ENCODE results near the gene BCL7A. TPM values are rescaled to one million over a fixed set of nuclear protein-coding genes. Genes with fewer than 3 reads are reported as not detected.
A peak's percentile ranks its signal among the peaks of the same experiment; 100 is the strongest.

BCL7A gene
- total and polyA plus RNA-seq, 10 of the 15 experiments (the other 5 are each of a cell fraction or from before 2014, with no cell fraction given), result 0.37 to 17.2 (median 11.7) TPM

- TF ChIP-seq ZNF687 (IDR thresholded peaks at IDR 0.05) (peak; percentile 65; the same call in 1 of the 2 replicates), SUPT20H (IDR thresholded peaks at IDR 0.05; ENCODE audit: borderline replicate concordance, control insufficient read depth, low read depth, low read length) (no peak), IRF3 (IDR thresholded peaks at IDR 0.05) (no peak), SMAD5 (IDR thresholded peaks at IDR 0.05; ENCODE audit: low read depth) (no peak), MTA3 (IDR thresholded peaks at IDR 0.05; ENCODE audit: borderline replicate concordance, low read length) (peak; percentile 66; the same call in 1 of the 2 replicates), EED (IDR thresholded peaks at IDR 0.05; ENCODE audit: low read depth) (peak; percentile 36; the same call in 1 of the 2 replicates), ZNF207 (IDR thresholded peaks at IDR 0.05; ENCODE audit: borderline replicate concordance) (no peak), CUX1 (IDR thresholded peaks at IDR 0.05; ENCODE audit: insufficient replicate concordance, low read depth, low read length) (no peak), NRF1 (conservative IDR thresholded peaks at IDR 0.05; ENCODE audit: low read depth, low read length) (no peak), SRF (IDR thresholded peaks at IDR 0.05; ENCODE audit: low read depth in 2 of 2, low read length in 2 of 2) (no peak), RELB (IDR thresholded peaks at IDR 0.05; ENCODE audit: low read depth) (peak; percentile 39; the same call in 1 of the 2 replicates), SMC3 (IDR thresholded peaks at IDR 0.05; ENCODE audit: borderline replicate concordance, low read length) (no peak; the same call in 1 of the 2 replicates), SIX5 (IDR thresholded peaks at IDR 0.05; ENCODE audit: low read depth, low read length, severe bottlenecking) (no peak), NR2F1 (conservative IDR thresholded peaks at IDR 0.05) (0 out of 2 replicates have a peak, but pooled peaks have one; percentile 38), POLR2AphosphoS5 (IDR thresholded peaks at IDR 0.05; ENCODE audit: low read length) (no peak), ZNF274 (IDR thresholded peaks at IDR 0.05; ENCODE audit: insufficient read depth, insufficient read length) (no peak), EZH2 (IDR thresholded peaks at IDR 0.05; ENCODE audit: borderline replicate concordance, control insufficient read depth, low read depth, low read length) (no peak), CBFB (IDR thresholded peaks at IDR 0.05; ENCODE audit: low read depth) (peak; percentile 62)
Measured at GRCh38 chr12:122028905-122029560, 7.3 kb downstream of the BCL7A start (continued).

Measured in GM12878 (cell line).